ENCODE data around the gene SLIT3.
A peak's percentile ranks its signal among the peaks of the same experiment; 100 is the strongest.

Gene SLIT3

DNA sequence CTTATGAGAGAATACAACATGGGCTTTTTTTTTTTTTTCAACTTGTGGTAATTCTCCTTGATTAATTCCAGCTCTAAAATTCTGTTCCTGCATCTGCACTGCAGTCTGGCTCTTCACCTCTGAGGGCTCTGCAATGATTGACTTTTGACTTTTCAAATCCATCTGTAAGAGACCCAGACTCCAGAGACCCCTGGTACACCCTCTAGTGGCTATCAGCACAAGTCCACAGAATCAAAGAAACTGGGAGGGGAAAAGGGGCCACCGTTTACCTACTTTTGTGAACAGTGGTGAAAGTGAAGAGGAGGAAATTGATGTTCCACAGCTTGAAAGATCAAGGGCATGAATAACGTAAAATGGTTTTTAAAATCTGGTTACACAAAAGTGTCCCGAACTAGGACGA is 151.6 kb downstream of the SLIT3 start:
- H3K4me2 ChIP-seq (ENCODE audit: low read length): no peak overlapping the region

DNA sequence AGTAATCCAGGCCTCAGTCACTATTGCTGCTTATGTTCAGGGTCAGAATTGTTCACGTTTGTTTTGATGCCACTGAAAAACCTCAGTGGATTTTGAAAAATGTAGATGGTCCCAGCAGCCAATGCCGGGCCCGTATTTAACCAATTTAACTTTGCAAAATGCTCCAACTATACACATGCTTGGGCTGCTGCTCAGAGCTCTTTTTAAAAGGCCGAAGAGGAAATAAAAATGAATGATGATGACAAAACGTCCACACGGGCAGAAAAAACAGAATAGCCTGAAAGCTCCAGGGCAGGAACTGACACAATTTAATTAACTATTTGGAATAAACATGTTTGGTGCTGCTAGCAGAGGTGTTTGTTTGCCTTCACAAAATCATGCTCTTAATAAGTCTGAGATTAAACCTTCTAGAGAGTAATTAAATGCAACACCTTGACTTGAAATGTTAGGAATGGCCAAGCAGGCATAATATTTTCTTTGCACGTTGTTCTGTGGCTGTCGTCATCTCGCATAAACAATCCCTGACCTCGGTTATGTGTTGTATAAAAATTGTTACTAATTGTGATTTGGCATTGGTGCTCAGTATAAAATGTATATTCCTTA is 152.7 kb downstream of the SLIT3 start:
- Histone ChIP-seq H2AFZ (no peak overlapping the region), H3K27me3 (ENCODE audit: control insufficient read depth, insufficient read depth, low read length) (no peaks in the 10 kb centered on the region), H3K9ac (no peak overlapping the region), H3K9me3 (ENCODE audit: control insufficient read depth, low read length) (no peaks in the 10 kb centered on the region), H3K4me2 (ENCODE audit: low read length) (no peak overlapping the region), H3K4me3 (ENCODE audit: low read depth, low read length) (no peak overlapping the region), H3K4me1 (peaks cover 19% of the 10 kb centered on the region), H3K27ac (no peak overlapping the region), H3K79me2 (peaks cover 41% of the 10 kb centered on the region), H3K36me3 (ENCODE audit: control insufficient read depth, insufficient read depth, low read length) (no peaks in the 10 kb centered on the region)
- TF ChIP-seq, protein P1, sequence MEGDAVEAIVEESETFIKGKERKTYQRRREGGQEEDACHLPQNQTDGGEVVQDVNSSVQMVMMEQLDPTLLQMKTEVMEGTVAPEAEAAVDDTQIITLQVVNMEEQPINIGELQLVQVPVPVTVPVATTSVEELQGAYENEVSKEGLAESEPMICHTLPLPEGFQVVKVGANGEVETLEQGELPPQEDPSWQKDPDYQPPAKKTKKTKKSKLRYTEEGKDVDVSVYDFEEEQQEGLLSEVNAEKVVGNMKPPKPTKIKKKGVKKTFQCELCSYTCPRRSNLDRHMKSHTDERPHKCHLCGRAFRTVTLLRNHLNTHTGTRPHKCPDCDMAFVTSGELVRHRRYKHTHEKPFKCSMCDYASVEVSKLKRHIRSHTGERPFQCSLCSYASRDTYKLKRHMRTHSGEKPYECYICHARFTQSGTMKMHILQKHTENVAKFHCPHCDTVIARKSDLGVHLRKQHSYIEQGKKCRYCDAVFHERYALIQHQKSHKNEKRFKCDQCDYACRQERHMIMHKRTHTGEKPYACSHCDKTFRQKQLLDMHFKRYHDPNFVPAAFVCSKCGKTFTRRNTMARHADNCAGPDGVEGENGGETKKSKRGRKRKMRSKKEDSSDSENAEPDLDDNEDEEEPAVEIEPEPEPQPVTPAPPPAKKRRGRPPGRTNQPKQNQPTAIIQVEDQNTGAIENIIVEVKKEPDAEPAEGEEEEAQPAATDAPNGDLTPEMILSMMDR (IDR thresholded peaks at IDR 0.05): no peak

More for the DNA sequence above, 151.6 kb downstream of the SLIT3 start:
- no peak overlapping the region for H3K9ac ChIP-seq
- H3K4me1 ChIP-seq: peaks cover 25% of the 10 kb centered on the region
- H3K9me3 ChIP-seq (ENCODE audit: control insufficient read depth, low read length): no peaks in the 10 kb centered on the region
- H2AFZ ChIP-seq: no peak overlapping the region
- TF ChIP-seq, protein P1 (IDR thresholded peaks at IDR 0.05): peak; percentile 10
- H3K4me3 ChIP-seq (ENCODE audit: low read depth, low read length): no peak overlapping the region
- H3K27me3 ChIP-seq (ENCODE audit: control insufficient read depth, insufficient read depth, low read length): no peaks in the 10 kb centered on the region
- peaks cover 44% of the 10 kb centered on the region for H3K79me2 ChIP-seq
- no peaks in the 10 kb centered on the region for H3K36me3 ChIP-seq (ENCODE audit: control insufficient read depth, insufficient read depth, low read length)
- no peak overlapping the region for H3K27ac ChIP-seq

DNA sequence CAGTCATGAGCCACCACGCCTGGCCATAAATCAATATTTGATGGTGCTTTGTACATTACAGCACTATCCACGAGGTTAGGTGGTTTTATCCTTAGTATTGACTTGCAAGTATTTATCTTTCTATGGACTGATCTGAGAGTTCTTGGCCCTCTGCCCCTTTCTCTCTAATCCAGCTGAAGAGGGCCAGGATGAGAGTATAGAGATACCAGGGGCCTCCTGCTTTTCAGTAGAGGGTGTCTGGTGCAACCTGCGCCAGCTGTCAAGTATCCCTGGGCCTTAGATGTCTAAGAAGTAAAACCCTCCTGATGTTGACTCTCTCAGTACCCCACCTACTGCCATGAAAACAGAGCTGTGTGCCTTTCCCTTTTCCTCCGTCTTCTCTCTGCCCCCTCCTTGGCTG is 153.4 kb downstream of the SLIT3 start:
- Histone ChIP-seq H3K36me3 (ENCODE audit: control insufficient read depth, insufficient read depth, low read length) (no peaks in the 10 kb centered on the region), H3K4me3 (ENCODE audit: low read depth, low read length) (no peak overlapping the region), H2AFZ (no peak overlapping the region), H3K27me3 (ENCODE audit: control insufficient read depth, insufficient read depth, low read length) (no peaks in the 10 kb centered on the region), H3K9ac (no peak overlapping the region), H3K4me1 (peaks cover 19% of the 10 kb centered on the region), H3K79me2 (peaks cover 39% of the 10 kb centered on the region), H3K27ac (no peak overlapping the region), H3K9me3 (ENCODE audit: control insufficient read depth, low read length) (no peaks in the 10 kb centered on the region), H3K4me2 (ENCODE audit: low read length) (no peak overlapping the region)
- TF ChIP-seq, protein P1 (IDR thresholded peaks at IDR 0.05): no peak

DNA sequence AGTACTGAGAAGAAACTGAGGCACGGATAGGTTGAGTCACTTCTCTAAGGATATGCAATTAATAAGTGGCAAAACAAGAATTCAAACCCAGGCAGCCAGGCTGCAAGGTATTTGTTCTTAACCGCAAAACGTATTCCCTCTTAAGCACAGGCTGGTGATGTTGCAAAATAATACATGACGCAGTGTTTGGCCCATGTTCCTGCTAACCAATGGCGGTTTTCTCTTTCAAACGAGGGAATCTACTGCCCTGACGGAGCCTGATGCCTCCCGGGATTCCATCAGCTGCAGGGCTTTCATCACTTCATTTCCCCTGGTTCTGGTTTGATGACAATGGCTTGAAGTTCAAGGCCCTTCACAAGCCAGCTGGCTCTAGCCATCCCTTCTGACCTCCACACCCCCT is 154.8 kb downstream of the SLIT3 start:
- Histone ChIP-seq H3K27ac (no peak overlapping the region), H3K36me3 (ENCODE audit: control insufficient read depth, insufficient read depth, low read length) (no peaks in the 10 kb centered on the region), H3K9me3 (ENCODE audit: control insufficient read depth, low read length) (no peaks in the 10 kb centered on the region), H3K27me3 (ENCODE audit: control insufficient read depth, insufficient read depth, low read length) (no peaks in the 10 kb centered on the region), H3K4me2 (ENCODE audit: low read length) (no peak overlapping the region), H2AFZ (no peak overlapping the region), H3K9ac (no peak overlapping the region), H3K79me2 (peaks cover 30% of the 10 kb centered on the region), H3K4me1 (peaks cover 18% of the 10 kb centered on the region), H3K4me3 (ENCODE audit: low read depth, low read length) (no peak overlapping the region)
- TF ChIP-seq, protein P1 (IDR thresholded peaks at IDR 0.05): no peak
